MCF 10A (cell line): ENCODE results near the gene CBX4. TPM values are rescaled to one million over a fixed set of nuclear protein-coding genes. Genes with fewer than 3 reads are reported as not detected.

Source experiments
- BruUV-seq: library from RNA; stranded (reverse); fragments of 400-500 nt; replicated peaks from 2 replicates; lab custom pipeline; 2021; lab: Mats Ljungman, UMichigan
- CTCF ChIA-PET: fragments of 300-600 bp; sonication (Branson Sonifier 250); formaldehyde crosslinking; extraction: SDS; loops from one replicate; lab custom pipeline; 2021; ENCODE audit warnings: antibody characterized with exemption, inconsistent platforms; lab: Yijun Ruan, JAX
- POLR2A ChIA-PET: fragments of 300-600, 350-650 bp; sonication (Branson Sonifier 250); formaldehyde crosslinking; extraction: SDS; loops from one replicate; lab custom pipeline; 2020; ENCODE audit warnings: antibody characterized with exemption, inconsistent platforms; lab: Yijun Ruan, JAX
- DNase-seq: peaks from one replicate; pipeline ENCODE4 v3.0.0-alpha.2; 2018; ENCODE audit not compliant: unreplicated experiment
- H3K27ac Mint-ChIP-seq: one replicate; pipeline ENCODE4 v1.8.0; 2022; ENCODE audit warnings: mild to moderate bottlenecking, low read depth, mixed read lengths; ENCODE audit not compliant: unreplicated experiment
- H3K27me3 Mint-ChIP-seq: one replicate; pipeline ENCODE4 v1.8.0; 2022; ENCODE audit warnings: mixed read lengths; ENCODE audit not compliant: insufficient read depth, unreplicated experiment
- H3K36me3 Mint-ChIP-seq: one replicate; pipeline ENCODE4 v1.8.0; 2022; ENCODE audit warnings: mild to moderate bottlenecking, moderate library complexity, mixed read lengths; ENCODE audit not compliant: insufficient read depth, unreplicated experiment
- H3K4me1 Mint-ChIP-seq: one replicate; pipeline ENCODE4 v1.8.0; 2022; ENCODE audit warnings: mixed read lengths; ENCODE audit not compliant: insufficient read depth, unreplicated experiment
- H3K4me3 Mint-ChIP-seq: one replicate; pipeline ENCODE4 v1.8.0; 2022; ENCODE audit warnings: mild to moderate bottlenecking, moderate library complexity, mixed read lengths; ENCODE audit not compliant: unreplicated experiment
- H3K9me3 Mint-ChIP-seq: one replicate; pipeline ENCODE4 v1.8.0; 2022; ENCODE audit warnings: mixed read lengths; ENCODE audit not compliant: unreplicated experiment
- intact Hi-C: fragments of 100-400 bp; cut with micrococcal nuclease; formaldehyde crosslinking; loops from 2 replicates; pipeline ENCODE4 v1.14.1; 2022
- total RNA-seq: library from RNA; stranded (reverse); gene quantifications from 2 replicates; pipeline ENCODE4 v1.2.3, GENCODE V29; 2022
- TF ChIP-seq, protein P1 (sequence below): fragments of 200-600 bp; IDR thresholded peaks from one replicate; pipeline ENCODE4 v1.8.0; 2022; ENCODE audit warnings: antibody characterized with exemption, mild to moderate bottlenecking; ENCODE audit not compliant: unreplicated experiment

Gene CBX4
- total RNA-seq, 1 experiment from 2014 or later: 89.7 TPM

DNA sequence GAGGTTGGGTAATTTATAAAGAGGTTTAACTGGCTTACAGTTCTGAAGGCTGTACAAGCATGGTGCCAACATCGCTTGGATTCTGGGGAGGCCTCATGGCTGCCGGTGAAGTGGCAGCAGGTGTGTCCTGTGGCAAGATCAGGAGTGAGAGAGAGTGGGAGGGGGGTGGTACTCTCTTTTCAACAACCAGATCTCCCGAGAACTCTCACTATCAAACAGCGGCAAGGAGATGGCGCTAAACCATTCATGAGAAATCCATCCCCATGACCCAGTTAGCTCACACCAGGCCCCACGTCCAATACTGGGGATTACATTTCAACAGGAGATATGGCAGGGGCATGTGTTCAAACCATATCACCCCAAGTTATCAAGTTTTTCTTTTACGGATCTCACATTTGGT is 44.0 kb upstream of the CBX4 start:
- ChIA-PET POLR2A (no interaction called here), CTCF (interaction anchor here (0.7 kb wide), 1 partner anchor 218 kb away, joined by 3 read pairs; the partner anchor contains the start of gene GAA)
- Mint-ChIP-seq H3K27me3 (peaks cover 23% of the 10 kb centered on the region), H3K4me1 (no peaks in the 10 kb centered on the region), H3K4me3 (no peak overlapping the region), H3K27ac (no peak overlapping the region), H3K9me3 (no peaks in the 10 kb centered on the region), H3K36me3 (no peaks in the 10 kb centered on the region)
- TF ChIP-seq, protein P1, sequence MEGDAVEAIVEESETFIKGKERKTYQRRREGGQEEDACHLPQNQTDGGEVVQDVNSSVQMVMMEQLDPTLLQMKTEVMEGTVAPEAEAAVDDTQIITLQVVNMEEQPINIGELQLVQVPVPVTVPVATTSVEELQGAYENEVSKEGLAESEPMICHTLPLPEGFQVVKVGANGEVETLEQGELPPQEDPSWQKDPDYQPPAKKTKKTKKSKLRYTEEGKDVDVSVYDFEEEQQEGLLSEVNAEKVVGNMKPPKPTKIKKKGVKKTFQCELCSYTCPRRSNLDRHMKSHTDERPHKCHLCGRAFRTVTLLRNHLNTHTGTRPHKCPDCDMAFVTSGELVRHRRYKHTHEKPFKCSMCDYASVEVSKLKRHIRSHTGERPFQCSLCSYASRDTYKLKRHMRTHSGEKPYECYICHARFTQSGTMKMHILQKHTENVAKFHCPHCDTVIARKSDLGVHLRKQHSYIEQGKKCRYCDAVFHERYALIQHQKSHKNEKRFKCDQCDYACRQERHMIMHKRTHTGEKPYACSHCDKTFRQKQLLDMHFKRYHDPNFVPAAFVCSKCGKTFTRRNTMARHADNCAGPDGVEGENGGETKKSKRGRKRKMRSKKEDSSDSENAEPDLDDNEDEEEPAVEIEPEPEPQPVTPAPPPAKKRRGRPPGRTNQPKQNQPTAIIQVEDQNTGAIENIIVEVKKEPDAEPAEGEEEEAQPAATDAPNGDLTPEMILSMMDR: no peak
- BruUV-seq: no TSS peak
- intact Hi-C loops: no loop called here
- DNase-seq: no peak

DNA sequence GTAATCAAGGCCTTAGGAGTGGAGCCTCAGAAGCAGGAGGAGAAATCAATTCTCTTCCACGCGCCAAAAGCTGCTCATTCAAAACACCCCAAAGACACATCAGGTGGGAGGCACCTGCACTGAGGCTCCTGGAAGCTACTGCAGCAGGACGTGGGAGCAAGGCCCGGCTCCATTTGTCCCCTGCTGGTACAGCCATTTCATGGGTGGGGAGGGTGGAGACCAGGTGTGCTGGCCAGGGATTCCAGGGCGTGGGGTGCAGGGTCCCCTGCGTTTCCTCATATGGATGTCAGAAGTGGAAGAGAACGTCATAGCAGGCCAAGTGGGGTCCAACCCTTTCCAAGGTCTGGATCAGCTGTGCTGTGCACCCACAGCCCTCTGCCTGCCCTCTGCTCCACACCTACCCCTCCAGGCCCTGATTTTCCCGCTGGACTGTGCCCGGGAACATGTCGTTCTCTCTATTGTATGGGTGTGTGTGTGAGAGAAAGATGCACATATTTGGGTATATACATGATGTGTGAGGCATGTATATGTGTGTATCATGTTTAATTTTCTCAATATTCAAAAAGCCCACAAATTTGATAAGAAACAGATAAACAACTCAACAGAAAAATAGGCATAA is 39.2 kb upstream of the CBX4 start:
- BruUV-seq: no TSS peak
- Mint-ChIP-seq H3K36me3 (no peaks in the 10 kb centered on the region), H3K4me1 (no peaks in the 10 kb centered on the region), H3K4me3 (no peak overlapping the region), H3K9me3 (peaks cover 6% of the 10 kb centered on the region), H3K27me3 (peaks cover under 1% of the 10 kb centered on the region), H3K27ac (no peak overlapping the region)
- no peak for DNase-seq
- intact Hi-C loops: no loop called here
- ChIA-PET POLR2A (no interaction called here), CTCF (no interaction called here)
- TF ChIP-seq, protein P1: no peak

DNA sequence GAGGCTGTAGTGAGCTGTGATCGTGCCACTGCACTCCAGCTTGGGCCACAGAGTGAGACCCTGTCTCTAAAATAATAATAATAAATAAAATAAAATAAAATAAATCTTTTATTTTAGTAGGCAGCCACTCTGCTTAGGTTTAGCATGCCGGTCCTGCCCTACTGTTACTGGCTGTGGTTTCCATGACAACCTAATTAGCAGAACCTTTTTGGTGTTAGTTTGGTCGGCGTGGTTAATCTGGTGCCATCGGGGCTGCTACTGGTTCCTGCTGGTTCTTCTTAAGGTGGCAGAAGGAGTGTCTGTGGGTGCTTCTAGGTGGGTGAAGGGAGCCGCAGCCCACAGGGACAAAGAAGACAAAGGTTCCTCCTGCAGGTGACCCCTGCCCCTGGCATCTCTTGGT is 37.8 kb upstream of the CBX4 start:
- no peak overlapping the region for H3K4me3 Mint-ChIP-seq
- no peak for DNase-seq
- BruUV-seq: no TSS peak
- no peaks in the 10 kb centered on the region for H3K36me3 Mint-ChIP-seq
- H3K4me1 Mint-ChIP-seq: no peaks in the 10 kb centered on the region
- no peaks in the 10 kb centered on the region for H3K27me3 Mint-ChIP-seq
- TF ChIP-seq, protein P1: no peak
- no peak overlapping the region for H3K27ac Mint-ChIP-seq
- intact Hi-C loops: no loop called here
- ChIA-PET POLR2A (no interaction called here), CTCF (no interaction called here)
- H3K9me3 Mint-ChIP-seq: peaks cover 6% of the 10 kb centered on the region

DNA sequence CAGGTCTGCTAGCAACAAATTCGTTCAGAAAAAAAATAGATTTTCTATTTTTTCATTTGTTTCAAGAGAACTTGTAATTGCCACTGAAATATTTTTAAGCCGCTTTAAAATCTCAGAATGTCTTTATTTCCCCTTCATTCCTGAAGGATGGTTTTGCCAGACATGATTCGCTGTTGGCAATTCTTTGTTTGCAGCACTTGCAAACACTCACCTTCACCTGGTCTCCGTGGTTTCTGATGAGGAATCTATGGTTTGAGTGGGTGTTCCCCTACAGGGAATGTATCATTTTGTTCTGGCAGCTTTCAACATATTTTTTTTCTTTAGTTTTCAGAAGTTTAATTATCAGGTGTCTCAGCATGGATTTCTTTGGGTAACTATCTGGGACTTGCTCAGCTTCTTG is 36.3 kb upstream of the CBX4 start:
- Mint-ChIP-seq H3K4me3 (no peak overlapping the region), H3K9me3 (peaks cover 6% of the 10 kb centered on the region), H3K4me1 (no peaks in the 10 kb centered on the region), H3K27ac (no peak overlapping the region), H3K27me3 (no peaks in the 10 kb centered on the region), H3K36me3 (no peaks in the 10 kb centered on the region)
- CTCF ChIA-PET: interaction anchor here (0.6 to 1.6 kb wide), 6 partner anchors 11 to 598 kb away, joined by 3 to 6 read pairs (median 3); no protein-coding TSS in a partner anchor
- intact Hi-C loops: no loop called here
- TF ChIP-seq, protein P1: no peak
- POLR2A ChIA-PET: no interaction called here
- BruUV-seq: no TSS peak
- DNase-seq: no peak
